SK-N-SH treated with all-trans-retinoic acid at 6 μM for 48 hours (cell line): Measurements from ENCODE around the gene NCOA5.

Experiments
- ATAC-seq: fragments of 200-7000 bp; cut with Tn5 transposase; 3 replicates; pipeline ENCODE4 v1.9.1; 2020; ENCODE audit warnings: mild to moderate bottlenecking, moderate library complexity
- ARNTL ChIP-seq: fragments of 450-650 bp; formaldehyde crosslinking; IDR thresholded peaks from 2 replicates; pipeline ENCODE4 v1.5.0; 2020; ENCODE audit warnings: low read depth, mild to moderate bottlenecking, moderate library complexity, borderline replicate concordance
- BACH2 ChIP-seq: fragments of 250-450 bp; sonication (Bioruptor Pico); IDR thresholded peaks from 2 replicates; pipeline ENCODE4 v1.9.0; 2021; ENCODE audit warnings: mild to moderate bottlenecking, borderline replicate concordance
- CREB5 ChIP-seq: fragments of 250-450 bp; sonication (Bioruptor Pico); IDR thresholded peaks from 2 replicates; pipeline ENCODE4 v1.5.1; 2020; ENCODE audit warnings: low read depth, mild to moderate bottlenecking, moderate library complexity
- CSRNP3 ChIP-seq: fragments of 250-450 bp; sonication (Bioruptor Pico); IDR thresholded peaks from 2 replicates; pipeline ENCODE4 v1.5.1; 2021; ENCODE audit warnings: mild to moderate bottlenecking, moderate library complexity
- ESRRG ChIP-seq: fragments of 250-450 bp; sonication (Bioruptor Pico); IDR thresholded peaks from 2 replicates; pipeline ENCODE4 v1.6.1; 2021; ENCODE audit warnings: mild to moderate bottlenecking
- GLIS3 ChIP-seq: fragments of 250-450 bp; sonication (Bioruptor Pico); IDR thresholded peaks from 2 replicates; pipeline ENCODE4 v1.5.0; 2020; ENCODE audit warnings: mild to moderate bottlenecking, moderate library complexity
- ISL1 ChIP-seq: fragments of 250-450 bp; sonication (Bioruptor Pico); IDR thresholded peaks from 2 replicates; pipeline ENCODE4 v2.1.2; 2022; ENCODE audit warnings: mild to moderate bottlenecking, moderate library complexity
- PATZ1 ChIP-seq: fragments of 250-450 bp; sonication (Bioruptor Pico); IDR thresholded peaks from 2 replicates; pipeline ENCODE4 v1.8.0; 2020; ENCODE audit warnings: mild to moderate bottlenecking, moderate library complexity, borderline replicate concordance
- PPARA ChIP-seq: fragments of 250-450 bp; sonication (Bioruptor Pico); IDR thresholded peaks from 2 replicates; pipeline ENCODE4 v1.5.0; 2020; ENCODE audit warnings: mild to moderate bottlenecking, borderline replicate concordance
- RARB ChIP-seq: fragments of 250-450 bp; sonication (Bioruptor Pico); IDR thresholded peaks from 2 replicates; pipeline ENCODE4 v1.8.0; 2021; ENCODE audit warnings: mild to moderate bottlenecking, moderate library complexity
- TCF4 ChIP-seq: fragments of 250-450 bp; sonication (Bioruptor Pico); IDR thresholded peaks from 2 replicates; pipeline ENCODE4 v1.8.0; 2021; ENCODE audit warnings: mild to moderate bottlenecking, moderate library complexity, borderline replicate concordance
- TSHZ2 ChIP-seq: fragments of 250-450 bp; sonication (Bioruptor Pico); IDR thresholded peaks from 2 replicates; pipeline ENCODE4 v1.5.0; 2020; ENCODE audit warnings: mild to moderate bottlenecking, moderate library complexity
- ZC3H10 ChIP-seq: fragments of 250-450 bp; sonication (Bioruptor Pico); IDR thresholded peaks from 2 replicates; pipeline ENCODE4 v1.5.1; 2021; ENCODE audit warnings: mild to moderate bottlenecking, moderate library complexity
- ZFP3 ChIP-seq: fragments of 250-450 bp; sonication (Bioruptor Pico); IDR thresholded peaks from 2 replicates; pipeline ENCODE4 v1.5.0; 2020; ENCODE audit warnings: mild to moderate bottlenecking, moderate library complexity
- ZFP30 ChIP-seq: fragments of 450-650 bp; formaldehyde crosslinking; IDR thresholded peaks from 2 replicates; pipeline ENCODE4 v1.5.0; 2022; ENCODE audit warnings: mild to moderate bottlenecking, moderate library complexity
- ZNF70 ChIP-seq: fragments of 450-650 bp; formaldehyde crosslinking; IDR thresholded peaks from 2 replicates; pipeline ENCODE4 v1.5.0; 2020; ENCODE audit warnings: mild to moderate bottlenecking, moderate library complexity
- ZNF8 ChIP-seq: fragments of 450-650 bp; formaldehyde crosslinking; IDR thresholded peaks from 2 replicates; pipeline ENCODE4 v1.5.0; 2020; ENCODE audit warnings: mild to moderate bottlenecking, moderate library complexity

Gene NCOA5

GRCh38 chr20:46023148-46023484 lies 66.6 kb downstream of the NCOA5 start:
- TF ChIP-seq PATZ1 (CRISPR knock-in tag) (no peak), CSRNP3 (CRISPR knock-in tag) (no peak), ARNTL (CRISPR knock-in tag) (no peak), RARB (CRISPR knock-in tag) (no peak), TCF4 (CRISPR knock-in tag) (no peak), ZFP30 (CRISPR knock-in tag) (no peak), BACH2 (no peak), PPARA (CRISPR knock-in tag) (no peak), GLIS3 (no peak), ZFP3 (CRISPR knock-in tag) (no peak), ZC3H10 (no peak), CREB5 (CRISPR knock-in tag) (no peak), ESRRG (CRISPR knock-in tag) (no peak), TSHZ2 (CRISPR knock-in tag) (no peak), ISL1 (CRISPR knock-in tag) (no peak), ZNF8 (CRISPR knock-in tag) (no peak)
- TF ChIP-seq, all 23 proteins: peak for 0
- ATAC-seq = no peak

GRCh38 chr20:46022411-46023147 lies 67.2 kb downstream of the NCOA5 start:
- ATAC-seq = peak; percentile 22
- 0 out of 2 replicates have a peak, but pooled peaks have one; percentile 72 for TF ChIP-seq ZNF70 (CRISPR knock-in tag)
- TF ChIP-seq ESRRG (CRISPR knock-in tag) = no peak

GRCh38 chr20:46021361-46022359 lies 68.1 kb downstream of the NCOA5 start:
- TF ChIP-seq ZFP30 (CRISPR knock-in tag) = no peak
- TF ChIP-seq CREB5 (CRISPR knock-in tag) = no peak
- no peak for TF ChIP-seq PATZ1 (CRISPR knock-in tag)
- ATAC-seq = peak; percentile 84
